Measurements from ENCODE around the gene KCNIP4.

KCNIP4 gene

GRCh38 chr4:21177871-21178270 lies 770.7 kb downstream of the KCNIP4 start:
- Histone ChIP-seq H3K4me3 (ENCODE audit: low read length, poor library complexity, severe bottlenecking) (no peak overlapping the region), H3K4me1 (ENCODE audit: insufficient read depth, low read length, poor library complexity, severe bottlenecking) (no peaks in the 10 kb centered on the region), H3K27me3 (ENCODE audit: insufficient read depth, low read length, poor library complexity, severe bottlenecking) (no peaks in the 10 kb centered on the region), H3F3A (ENCODE audit: low read depth) (no peaks in the 10 kb centered on the region), H3K36me3 (ENCODE audit: insufficient read depth, low read length) (no peaks in the 10 kb centered on the region), H2AFZ (ENCODE audit: low read length) (no peak overlapping the region), H4K20me1 (ENCODE audit: insufficient read depth, low read length, poor library complexity, severe bottlenecking) (no peaks in the 10 kb centered on the region), H3K9me2 (replicated peaks; ENCODE audit: low read depth, low read length) (no peaks in the 10 kb centered on the region), H3K4me2 (ENCODE audit: low read depth, low read length, poor library complexity, severe bottlenecking) (no peak overlapping the region), H3K9ac (ENCODE audit: low read depth, low read length, poor library complexity, severe bottlenecking) (no peak overlapping the region), H3K79me2 (ENCODE audit: insufficient read depth, low read length) (no peaks in the 10 kb centered on the region), H3K9me3 (ENCODE audit: insufficient read depth, low read depth, low read length) (no peaks in the 10 kb centered on the region; the same call in 1 of the 2 replicates)
- no peak for TF ChIP-seq CTCF (conservative IDR thresholded peaks at IDR 0.05; ENCODE audit: low read length)
- no peak for TF ChIP-seq EZH2phosphoT487 (IDR thresholded peaks at IDR 0.05; ENCODE audit: borderline replicate concordance)

- Histone ChIP-seq H3K9me3 (ENCODE audit: insufficient read depth, low read depth, low read length) (no peaks in the 10 kb centered on the region; the same call in 1 of the 2 replicates), H3K36me3 (ENCODE audit: insufficient read depth, low read length) (no peaks in the 10 kb centered on the region), H3K27me3 (ENCODE audit: insufficient read depth, low read length, poor library complexity, severe bottlenecking) (no peaks in the 10 kb centered on the region), H3F3A (ENCODE audit: low read depth) (no peaks in the 10 kb centered on the region), H3K4me1 (ENCODE audit: insufficient read depth, low read length, poor library complexity, severe bottlenecking) (no peaks in the 10 kb centered on the region), H3K4me3 (ENCODE audit: low read length, poor library complexity, severe bottlenecking) (no peak overlapping the region), H3K9me2 (replicated peaks; ENCODE audit: low read depth, low read length) (no peaks in the 10 kb centered on the region), H2AFZ (ENCODE audit: low read length) (no peak overlapping the region), H3K9ac (ENCODE audit: low read depth, low read length, poor library complexity, severe bottlenecking) (no peak overlapping the region), H3K4me2 (ENCODE audit: low read depth, low read length, poor library complexity, severe bottlenecking) (no peak overlapping the region), H3K79me2 (ENCODE audit: insufficient read depth, low read length) (no peaks in the 10 kb centered on the region), H4K20me1 (ENCODE audit: insufficient read depth, low read length, poor library complexity, severe bottlenecking) (no peaks in the 10 kb centered on the region)
- TF ChIP-seq EZH2phosphoT487 (IDR thresholded peaks at IDR 0.05; ENCODE audit: borderline replicate concordance) (no peak), CTCF (conservative IDR thresholded peaks at IDR 0.05; ENCODE audit: low read length) (no peak)
Measured at GRCh38 chr4:21177092-21177491, 771.5 kb downstream of the KCNIP4 start.

GRCh38 chr4:21167711-21168110 lies 780.9 kb downstream of the KCNIP4 start:
- Histone ChIP-seq H3K27me3 (ENCODE audit: insufficient read depth, low read length, poor library complexity, severe bottlenecking) (no peaks in the 10 kb centered on the region), H3K4me3 (ENCODE audit: low read length, poor library complexity, severe bottlenecking) (no peak overlapping the region), H3K9me2 (replicated peaks; ENCODE audit: low read depth, low read length) (no peaks in the 10 kb centered on the region), H3K4me2 (ENCODE audit: low read depth, low read length, poor library complexity, severe bottlenecking) (no peak overlapping the region), H3F3A (ENCODE audit: low read depth) (no peaks in the 10 kb centered on the region), H3K9me3 (ENCODE audit: insufficient read depth, low read depth, low read length) (no peaks in the 10 kb centered on the region; the same call in 1 of the 2 replicates), H4K20me1 (ENCODE audit: insufficient read depth, low read length, poor library complexity, severe bottlenecking) (no peaks in the 10 kb centered on the region), H2AFZ (ENCODE audit: low read length) (no peak overlapping the region), H3K79me2 (ENCODE audit: insufficient read depth, low read length) (no peaks in the 10 kb centered on the region), H3K4me1 (ENCODE audit: insufficient read depth, low read length, poor library complexity, severe bottlenecking) (no peaks in the 10 kb centered on the region), H3K9ac (ENCODE audit: low read depth, low read length, poor library complexity, severe bottlenecking) (no peak overlapping the region), H3K36me3 (ENCODE audit: insufficient read depth, low read length) (no peaks in the 10 kb centered on the region)
- TF ChIP-seq CTCF (conservative IDR thresholded peaks at IDR 0.05; ENCODE audit: low read length) (no peak), EZH2phosphoT487 (IDR thresholded peaks at IDR 0.05; ENCODE audit: borderline replicate concordance) (no peak)
